Measurements from ENCODE around the gene SUSD6. TPM values are rescaled to one million over a fixed set of nuclear protein-coding genes. Genes with fewer than 3 reads are reported as not detected.
"Not testable (repeated sequence)": the region's sequence is repeated elsewhere in the genome, so short reads cannot be mapped to it uniquely, and the experiment has no call there.

SUSD6 gene
- total RNA-seq, 2 donors from 2014 or later, result 41.1 to 52.3 TPM

GRCh38 chr14:69587389-69587788, 24.0 kb upstream of the SUSD6 start:
- 79% methylated on average over 8 of the region's 8 CpGs for WGBS
- Histone ChIP-seq H3K27me3 (replicated peaks; ENCODE audit: insufficient read depth) (no peaks in the 10 kb centered on the region), H3K4me3 (no peak overlapping the region), H3K27ac (no peak overlapping the region), H3K36me3 (no peaks in the 10 kb centered on the region), H3K9me3 (no peaks in the 10 kb centered on the region), H3K4me1 (replicated peaks) (no peaks in the 10 kb centered on the region)
- intact Hi-C loops (cut with DNase I), result no loop called here
- TF ChIP-seq CTCF (IDR thresholded peaks at IDR 0.05) (no peak), POLR2AphosphoS5 (IDR thresholded peaks at IDR 0.05) (no peak)
- DNase-seq (ENCODE audit: low spot score), result no peak

- WGBS, result 61% methylated on average over 2 of the region's 2 CpGs
- H3K4me3 ChIP-seq, result no peak overlapping the region
- DNase-seq (ENCODE audit: low spot score), result no peak
- H3K36me3 ChIP-seq, result no peaks in the 10 kb centered on the region
- no peaks in the 10 kb centered on the region for H3K4me1 ChIP-seq (replicated peaks)
- no peaks in the 10 kb centered on the region for H3K9me3 ChIP-seq
- no peak overlapping the region for H3K27ac ChIP-seq
- TF ChIP-seq POLR2A (IDR thresholded peaks at IDR 0.05) (no peak), POLR2AphosphoS5 (IDR thresholded peaks at IDR 0.05) (no peak), CTCF (IDR thresholded peaks at IDR 0.05) (no peak)
- no peaks in the 10 kb centered on the region for H3K27me3 ChIP-seq (replicated peaks; ENCODE audit: insufficient read depth)
- intact Hi-C loops (cut with DNase I), result no loop called here
Observed at GRCh38 chr14:69591317-69591716, 20.1 kb upstream of the SUSD6 start.

GRCh38 chr14:69593018-69593677, 18.2 kb upstream of the SUSD6 start:
- TF ChIP-seq POLR2AphosphoS5 (IDR thresholded peaks at IDR 0.05) (no peak), CTCF (IDR thresholded peaks at IDR 0.05) (no peak), POLR2A (IDR thresholded peaks at IDR 0.05) (no peak)
- Histone ChIP-seq H3K4me1 (replicated peaks) (no peaks in the 10 kb centered on the region), H3K36me3 (no peaks in the 10 kb centered on the region), H3K27ac (no peak overlapping the region), H3K9me3 (no peaks in the 10 kb centered on the region), H3K4me3 (no peak overlapping the region), H3K27me3 (replicated peaks; ENCODE audit: insufficient read depth) (no peaks in the 10 kb centered on the region)
- DNase-seq (ENCODE audit: low spot score), result no peak
- intact Hi-C loops (cut with DNase I), result no loop called here
- 20% methylated on average over 6 of the region's 6 CpGs for WGBS

GRCh38 chr14:69594846-69595245, 16.6 kb upstream of the SUSD6 start:
- H3K4me1 ChIP-seq (replicated peaks), result no peaks in the 10 kb centered on the region
- no peaks in the 10 kb centered on the region for H3K27me3 ChIP-seq (replicated peaks; ENCODE audit: insufficient read depth)
- H3K9me3 ChIP-seq, result no peaks in the 10 kb centered on the region
- DNase-seq (ENCODE audit: low spot score), result no peak
- H3K36me3 ChIP-seq, result no peaks in the 10 kb centered on the region
- H3K27ac ChIP-seq, result no peak overlapping the region
- H3K4me3 ChIP-seq, result no peak overlapping the region
- TF ChIP-seq CTCF (IDR thresholded peaks at IDR 0.05), result no peak
- TF ChIP-seq POLR2AphosphoS5 (IDR thresholded peaks at IDR 0.05), result no peak
- TF ChIP-seq POLR2A (IDR thresholded peaks at IDR 0.05), result no peak
- intact Hi-C loops (cut with DNase I), result no loop called here
- 93% methylated on average over 6 of the region's 6 CpGs for WGBS

- WGBS, result 94% methylated on average over 5 of the region's 5 CpGs
- Histone ChIP-seq H3K27me3 (replicated peaks; ENCODE audit: insufficient read depth) (no peaks in the 10 kb centered on the region), H3K4me1 (replicated peaks) (no peaks in the 10 kb centered on the region), H3K36me3 (no peaks in the 10 kb centered on the region), H3K4me3 (no peak overlapping the region), H3K27ac (no peak overlapping the region), H3K9me3 (no peaks in the 10 kb centered on the region)
- no peak for DNase-seq (ENCODE audit: low spot score)
- TF ChIP-seq POLR2AphosphoS5 (IDR thresholded peaks at IDR 0.05) (no peak), POLR2A (IDR thresholded peaks at IDR 0.05) (no peak), CTCF (IDR thresholded peaks at IDR 0.05) (no peak)
- intact Hi-C loops (cut with DNase I), result no loop called here
Observed at GRCh38 chr14:69595336-69595735, 16.1 kb upstream of the SUSD6 start.

- DNase-seq (ENCODE audit: low spot score), result not testable (repeated sequence)
Observed at GRCh38 chr14:69599431-69599830, 12.0 kb upstream of the SUSD6 start.

More at GRCh38 chr14:69599431-69599830, 12.0 kb upstream of the SUSD6 start:
- H3K36me3 ChIP-seq; H3K9me3 ChIP-seq; H3K27ac ChIP-seq; intact Hi-C loops (cut with DNase I); H3K4me3 ChIP-seq; H3K27me3 ChIP-seq (replicated peaks; ENCODE audit: insufficient read depth); H3K4me1 ChIP-seq (replicated peaks): not testable (repeated sequence)
- WGBS, result 98% methylated on average over 5 of the region's 5 CpGs

Measured in prostate gland (tissue), 2 donors.